Right lung (tissue), 5 donors: Measurements from ENCODE around the gene CABLES2. TPM values are rescaled to one million over a fixed set of nuclear protein-coding genes. Genes with fewer than 3 reads are reported as not detected.

Experiments used
- DNase-seq, 2 donors: peaks; one replicate each; pipeline ENCODE4 v3.0.0-alpha.2; 2013
- polyA plus RNA-seq, 5 donors: library from polyadenylated mRNA; unstranded; fragments of 120-200 nt; gene quantifications; one replicate each; pipeline versions ENCODE4 v1.2.1 to v1.2.3, GENCODE V29; 2013; ENCODE audit warnings: inconsistent platforms in 1 of 5, low replicate concordance in 1 of 5; ENCODE audit not compliant: insufficient read length in 5 of 5, insufficient read depth in 1 of 5

Gene CABLES2
- polyA plus RNA-seq, 5 donors: 11.9 to 14.8 (median 14.7) TPM

- no peak for DNase-seq
Observed at GRCh38 chr20:62419759-62420158, 12.7 kb upstream of the CABLES2 start.

DNA sequence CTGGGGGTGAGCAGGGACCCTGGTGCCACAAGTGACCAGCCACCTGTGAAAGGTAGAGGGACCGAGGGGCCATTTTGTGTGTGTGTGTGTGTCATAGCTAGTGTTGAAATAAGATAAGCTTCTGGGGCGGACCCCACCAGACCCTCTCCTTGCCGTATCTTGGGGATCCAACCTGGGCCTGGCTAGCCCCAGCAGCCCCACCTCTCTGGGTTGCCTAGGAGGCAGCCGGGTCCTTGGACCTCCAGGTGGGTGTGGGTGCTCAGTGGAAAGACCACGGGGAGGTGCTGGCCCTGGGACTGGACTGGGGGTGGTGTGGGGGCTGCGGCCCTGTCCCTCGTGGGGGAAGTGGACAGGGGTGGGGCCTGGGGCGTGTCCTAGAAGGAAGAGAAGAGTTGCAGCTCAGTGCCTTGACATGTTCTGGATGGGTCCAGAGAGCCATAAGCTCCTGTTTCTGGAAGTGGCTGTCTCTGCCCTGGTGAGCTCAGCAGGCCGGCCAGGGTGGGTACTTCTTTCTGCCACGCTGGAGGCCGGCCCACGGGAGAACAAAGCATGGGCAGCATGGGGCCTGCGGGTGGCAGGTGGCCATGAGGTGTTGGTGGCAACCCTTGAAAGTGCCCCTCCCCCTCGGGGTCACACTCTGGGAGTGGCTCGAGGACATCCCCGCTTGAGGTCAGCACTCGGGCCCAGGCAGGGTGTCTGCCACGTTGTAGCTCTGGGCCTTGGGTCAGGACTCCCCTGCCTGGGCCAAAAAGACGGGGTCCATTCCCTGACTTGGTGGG lies 11.8 kb upstream of the CABLES2 start:
- DNase-seq: no peak

DNA sequence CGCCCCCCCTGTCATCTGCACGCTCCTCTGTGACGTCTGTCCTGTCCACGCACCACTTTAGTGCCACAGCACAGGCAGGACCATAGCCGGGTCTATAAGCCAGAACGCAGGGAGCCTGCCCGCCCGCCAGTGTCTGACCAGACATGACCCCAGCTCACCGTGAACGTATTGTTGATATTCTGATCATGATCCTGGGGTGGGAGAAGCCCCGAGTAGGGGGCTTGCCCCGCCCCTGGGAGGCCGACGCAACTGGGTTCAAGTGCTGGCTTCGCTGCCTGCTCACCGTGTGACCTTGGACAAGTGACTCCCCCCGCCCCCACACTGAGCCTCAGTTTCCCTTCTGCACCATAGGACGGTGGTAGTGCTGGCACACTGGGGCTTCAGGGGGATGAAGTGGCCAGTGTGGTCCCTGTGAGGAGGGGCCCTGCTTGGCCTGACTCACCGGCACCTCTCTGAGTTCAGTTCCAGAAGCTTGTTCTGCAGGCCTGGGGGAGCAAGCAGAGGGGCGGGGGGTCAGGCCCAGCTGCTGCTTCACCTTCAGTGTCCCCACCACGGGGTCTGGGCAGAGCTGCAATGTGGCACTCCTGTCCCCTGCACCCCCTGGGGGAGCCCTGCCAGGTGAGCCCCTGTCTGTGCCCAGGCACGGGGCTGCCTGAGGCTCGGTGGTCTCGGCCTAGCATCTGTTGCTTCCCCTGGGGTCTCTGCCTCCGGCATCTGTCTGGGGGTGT lies 11.1 kb upstream of the CABLES2 start:
- no peak for DNase-seq

DNA sequence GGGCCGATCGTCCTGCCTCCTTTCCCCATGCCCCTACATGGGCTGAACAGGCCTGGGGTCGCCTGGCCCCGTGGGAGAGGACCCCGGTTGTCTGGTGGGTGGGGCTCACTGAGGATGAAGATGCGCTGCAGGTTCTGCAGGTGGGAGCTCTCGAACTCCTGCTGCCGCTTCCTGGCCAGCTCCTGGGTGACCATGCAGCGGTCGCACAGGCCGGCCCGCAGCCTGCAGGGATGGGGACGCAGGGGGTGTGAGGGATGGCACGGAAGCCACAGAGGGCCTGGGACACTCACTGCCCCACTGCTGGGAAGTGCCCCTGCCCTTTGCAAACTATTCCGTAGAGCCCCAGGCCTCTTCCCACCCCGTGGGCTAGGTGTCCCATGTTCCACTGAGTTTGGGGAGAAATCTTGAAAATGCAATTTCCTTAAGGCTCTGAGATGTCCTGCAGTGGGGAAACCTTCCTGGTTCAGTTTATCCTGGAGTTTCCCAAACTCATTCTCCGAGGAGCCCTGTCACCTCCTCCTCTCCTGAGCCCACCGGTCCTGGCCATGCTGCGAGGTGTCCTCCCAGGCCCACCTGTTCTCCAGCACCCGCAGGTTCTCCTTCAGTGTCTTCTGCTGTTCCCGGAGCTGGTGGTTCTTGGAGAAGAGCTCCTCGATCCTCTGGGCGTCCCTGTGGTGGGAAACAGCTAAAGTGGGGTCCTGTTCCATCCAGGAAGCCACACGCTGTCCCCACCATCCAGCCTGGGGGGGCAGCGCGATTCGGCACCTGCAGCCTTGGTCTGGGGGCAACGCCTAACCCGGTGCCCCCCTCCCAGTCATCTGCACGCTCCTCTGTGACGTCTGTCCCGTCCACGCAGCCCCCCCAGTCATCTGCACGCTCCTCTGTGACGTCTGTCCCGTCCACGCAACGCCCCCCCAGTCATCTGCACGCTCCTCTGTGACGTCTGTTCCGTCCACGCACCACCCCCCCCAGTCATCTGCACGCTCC lies 9.9 kb upstream of the CABLES2 start:
- DNase-seq: no peak

DNA sequence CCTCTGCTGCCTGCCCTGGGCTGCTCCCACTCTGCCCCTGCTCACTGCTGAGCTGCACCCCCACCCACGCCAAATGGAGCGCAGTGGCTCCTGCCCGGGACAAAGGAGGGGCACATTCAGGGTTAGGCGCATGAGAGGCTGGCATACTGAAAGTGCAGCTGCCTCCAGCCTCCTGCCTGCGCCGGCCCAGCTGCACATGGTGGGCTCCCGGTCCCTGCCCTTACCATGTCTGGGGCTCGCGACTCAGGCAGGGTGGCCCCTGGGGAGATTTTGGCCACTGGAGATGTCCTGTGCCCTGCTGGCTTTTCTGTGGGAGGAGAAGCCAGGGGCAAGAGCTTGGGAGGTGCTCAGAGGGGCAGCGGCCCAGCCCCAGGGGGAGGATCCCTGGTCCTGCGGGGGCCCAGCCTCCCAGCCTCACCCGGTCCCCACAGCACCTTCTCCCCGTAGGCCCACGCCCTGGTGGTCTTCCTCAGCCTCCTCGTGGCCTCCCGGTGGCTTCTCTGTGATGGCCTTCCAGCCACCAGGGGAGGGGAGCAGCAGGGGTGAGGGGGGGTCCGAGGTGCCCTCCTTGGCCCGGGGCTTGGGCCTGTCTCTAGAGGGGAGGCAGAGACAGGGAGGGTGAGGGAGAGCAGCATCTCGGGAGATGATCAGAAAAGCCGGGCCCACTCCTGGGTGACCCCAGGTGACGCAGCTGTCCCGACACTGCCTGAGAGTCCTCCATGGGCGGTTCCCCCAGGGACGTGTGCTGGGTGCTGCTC lies 8.4 kb upstream of the CABLES2 start:
- DNase-seq: no peak

GRCh38 chr20:62413896-62414481 lies 6.9 kb upstream of the CABLES2 start:
- DNase-seq: no peak

- DNase-seq: no peak
Observed at GRCh38 chr20:62413025-62413570, 6.0 kb upstream of the CABLES2 start.

DNA sequence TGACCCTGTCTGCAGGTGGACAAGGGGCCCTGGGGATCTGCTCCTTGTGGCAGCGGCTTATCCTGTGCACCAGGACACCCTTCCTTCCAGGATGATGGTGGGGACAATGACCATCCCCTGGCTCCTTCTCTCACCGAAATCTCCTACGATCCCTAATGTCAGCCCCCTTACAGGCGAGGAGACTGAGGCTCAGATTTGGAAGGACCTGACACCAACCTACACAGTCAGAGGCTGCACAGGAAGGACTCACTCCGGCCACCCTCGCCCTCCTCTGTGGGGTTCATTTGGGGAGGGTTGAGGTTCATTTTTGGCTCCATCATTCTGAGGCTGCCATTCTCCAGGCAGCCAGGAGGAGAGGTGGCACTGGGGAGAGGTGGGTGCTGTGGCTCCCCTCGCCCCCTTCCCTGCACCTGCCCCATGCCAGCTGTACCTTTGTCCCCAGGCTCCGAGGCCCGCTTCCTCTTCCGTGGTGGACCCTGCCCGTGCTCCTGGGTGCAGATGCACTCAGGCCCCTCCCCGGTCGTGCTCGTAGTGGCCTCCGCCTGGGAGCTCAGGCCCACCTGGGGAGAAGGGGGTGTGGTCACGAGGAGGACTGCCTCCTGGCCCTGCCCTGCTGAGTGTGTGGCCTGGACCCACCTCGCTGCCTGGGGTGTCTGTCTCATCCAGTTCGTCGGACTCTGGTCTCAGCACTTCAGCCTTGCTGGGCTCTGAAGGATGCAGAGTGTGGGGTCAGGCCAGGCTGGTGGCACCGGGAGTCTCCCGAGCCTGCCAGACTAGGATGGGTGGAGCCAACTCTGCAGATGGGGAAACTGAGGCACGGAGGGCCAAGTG lies 5.3 kb upstream of the CABLES2 start:
- no peak for DNase-seq

GRCh38 chr20:62411479-62412193 lies 4.6 kb upstream of the CABLES2 start:
- DNase-seq: no peak

DNA sequence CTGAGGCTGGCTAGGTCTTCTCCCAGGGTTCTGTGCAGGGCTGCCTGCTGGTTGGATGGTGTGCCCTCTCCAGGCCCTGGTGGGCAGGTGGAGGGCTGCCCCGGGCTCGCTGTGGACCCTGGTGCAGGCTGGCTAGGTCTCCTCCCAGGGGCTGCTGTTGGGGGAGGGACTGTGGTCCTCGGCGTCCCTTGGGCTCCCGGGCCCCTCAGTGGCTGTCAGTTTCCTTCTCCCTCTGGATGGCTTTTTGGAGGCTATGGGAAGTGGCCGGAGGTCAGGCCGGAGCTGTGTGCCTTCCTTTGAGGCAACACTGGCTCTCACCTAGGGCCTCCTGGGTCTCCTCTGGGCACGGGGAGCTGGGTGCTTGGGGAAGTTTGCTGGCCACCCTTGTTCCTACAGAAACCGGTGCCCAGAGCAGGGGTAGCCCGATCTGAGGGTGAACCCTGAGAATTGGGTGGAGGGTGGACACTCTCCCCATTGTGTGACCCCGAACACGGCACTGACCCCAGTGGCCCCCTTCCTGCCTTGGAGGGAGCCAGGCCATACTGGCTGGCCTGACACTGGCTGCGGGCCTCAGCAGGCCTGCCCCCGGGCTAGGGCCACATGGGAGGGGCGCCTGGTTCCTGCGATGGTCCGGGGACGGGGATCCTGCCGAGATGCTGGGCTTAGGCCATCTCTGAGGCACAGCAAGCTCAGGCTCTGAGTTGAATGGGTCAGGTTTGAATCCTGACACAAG lies 3.8 kb upstream of the CABLES2 start:
- no peak for DNase-seq

- peak; percentile 46 to 54 for DNase-seq
Observed at GRCh38 chr20:62409931-62410745, 3.1 kb upstream of the CABLES2 start.

- DNase-seq: no peak
Observed at GRCh38 chr20:62409086-62409853, 2.2 kb upstream of the CABLES2 start.

DNA sequence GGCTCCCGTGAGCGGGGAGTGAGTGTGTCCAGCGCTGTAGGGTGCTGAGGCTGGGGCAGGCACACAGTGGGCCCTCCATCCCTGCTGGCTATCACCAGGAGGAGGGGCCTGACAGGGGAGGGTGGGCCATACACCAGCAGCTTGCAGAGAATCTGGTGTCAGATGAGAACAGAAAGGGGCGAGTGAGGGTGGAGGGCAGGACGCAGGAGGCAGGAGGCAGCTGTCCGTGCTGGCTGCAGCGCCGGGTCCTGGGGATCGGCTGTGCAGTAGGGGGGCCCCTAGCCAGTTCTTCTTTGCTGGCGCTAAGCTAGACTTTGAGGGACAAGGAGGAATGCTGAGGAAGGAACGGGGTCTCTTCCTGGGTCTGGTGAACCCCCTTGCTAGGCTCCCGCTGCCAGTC lies 1.6 kb upstream of the CABLES2 start:
- DNase-seq: no peak

GRCh38 chr20:62408055-62408454 lies 970 bp upstream of the CABLES2 start:
- DNase-seq: no peak

DNA sequence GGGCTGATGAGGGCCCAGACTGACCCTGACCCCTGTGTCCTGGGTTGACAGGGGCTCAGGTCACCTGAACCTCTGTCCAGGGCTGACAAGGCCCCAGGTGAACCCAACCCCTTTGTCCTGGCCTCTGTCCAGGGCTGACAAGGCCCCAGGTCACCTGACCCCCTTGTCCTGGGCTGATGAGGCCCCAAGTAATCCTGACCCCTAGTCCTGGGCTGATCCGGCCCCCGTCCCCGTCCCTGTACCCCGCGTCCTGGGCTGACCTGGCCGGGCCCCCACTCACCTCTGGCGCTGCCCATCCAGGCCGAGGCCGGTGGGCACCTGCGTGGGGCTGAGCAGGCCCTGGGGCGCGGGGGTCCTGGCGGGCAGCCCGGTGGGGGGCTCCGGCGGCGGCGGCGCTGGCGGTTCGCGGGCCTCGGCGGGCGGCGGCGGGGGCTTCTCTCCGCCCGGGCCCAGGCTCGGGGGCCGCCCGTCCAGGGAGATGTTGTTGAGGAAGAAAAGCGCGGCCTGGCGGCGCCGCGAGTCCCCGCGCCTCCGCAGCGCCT lies 379 bp downstream of the CABLES2 start:
- DNase-seq: no peak

DNA sequence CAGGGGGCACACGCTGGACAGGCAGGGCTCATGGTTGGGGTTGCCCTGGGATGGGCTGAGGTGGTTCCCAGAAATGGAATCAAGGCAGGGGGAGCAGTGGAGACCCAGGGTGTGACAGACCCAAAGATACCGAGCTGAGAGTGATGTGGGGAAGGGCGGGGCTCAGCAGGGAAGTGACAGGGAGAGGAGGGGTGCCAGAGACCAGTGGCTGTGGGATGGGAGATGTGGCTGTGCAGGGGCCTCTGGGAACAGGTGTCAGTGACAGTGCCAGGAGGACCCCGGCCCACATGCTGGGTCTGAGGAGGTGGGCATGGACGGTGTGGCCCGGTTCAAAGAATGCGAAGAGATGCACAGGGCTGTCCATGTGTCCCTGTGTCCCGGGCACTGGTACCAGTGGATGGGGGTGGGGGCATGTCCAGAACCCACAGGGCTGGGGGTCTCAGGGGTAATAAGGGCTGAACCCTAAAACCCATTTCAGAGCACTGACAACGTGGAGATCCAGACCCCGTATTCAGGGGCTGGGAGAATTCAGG lies 1.0 kb downstream of the CABLES2 start:
- no peak for DNase-seq
